Cardiac muscle cell (in vitro differentiated cells and primary cell): ENCODE results near the gene TMEM175. TPM values are rescaled to one million over a fixed set of nuclear protein-coding genes. Genes with fewer than 3 reads are reported as not detected.

Experiments
- DNase-seq, 2 donors: peaks; one replicate each; pipeline versions ENCODE4 v3.0.0 to v3.0.0-alpha.2; 2010 to 2017; ENCODE audit warnings: low read depth in 1 of 2, low spot score in 1 of 2
- H3K27ac ChIP-seq: fragments of 200-600 bp; sonication (generic); 2 replicates; pipeline ENCODE4 v1.5.1; 2016
- H3K27me3 ChIP-seq: fragments of 200-600 bp; sonication (generic); 2 replicates; pipeline ENCODE4 v1.6.0; 2016; ENCODE audit warnings: control low read depth
- H3K36me3 ChIP-seq: fragments of 200-600 bp; sonication (generic); 2 replicates; pipeline ENCODE4 v1.5.1; 2016; ENCODE audit warnings: control low read depth
- H3K4me1 ChIP-seq: fragments of 200-600 bp; sonication (generic); 2 replicates; pipeline ENCODE4 v1.8.1; 2017; ENCODE audit warnings: low read depth, mild to moderate bottlenecking, mixed run types
- H3K4me3 ChIP-seq: fragments of 200-600 bp; sonication (generic); 2 replicates; pipeline ENCODE4 v1.5.1; 2016; ENCODE audit warnings: mild to moderate bottlenecking
- H3K9me3 ChIP-seq: fragments of 200-600 bp; sonication (generic); 2 replicates; pipeline ENCODE4 v1.5.1; 2017; ENCODE audit warnings: low read depth, mild to moderate bottlenecking, control low read depth
- CTCF ChIP-seq: IDR thresholded peaks from 2 replicates; pipeline ENCODE4 v1.5.1; 2012; ENCODE audit warnings: low read depth, mild to moderate bottlenecking, low read length
- polyA plus RNA-seq: library from polyadenylated mRNA; unstranded; fragments of >200 nt; fragmentation: Nextera tagmentation; extraction: Ambion mirVana; gene quantifications from 2 replicates; pipeline ENCODE4 v1.2.1, GENCODE V29; 2016
- total RNA-seq: library from RNA; depleted of rRNA; stranded (reverse); fragments of >200 nt; gene quantifications from 2 replicates; pipeline ENCODE4 v1.2.3, GENCODE V29; 2016

The TMEM175 gene
- total and polyA plus RNA-seq, 2 experiments from 2014 or later: 31.6 to 35.1 TPM

DNA sequence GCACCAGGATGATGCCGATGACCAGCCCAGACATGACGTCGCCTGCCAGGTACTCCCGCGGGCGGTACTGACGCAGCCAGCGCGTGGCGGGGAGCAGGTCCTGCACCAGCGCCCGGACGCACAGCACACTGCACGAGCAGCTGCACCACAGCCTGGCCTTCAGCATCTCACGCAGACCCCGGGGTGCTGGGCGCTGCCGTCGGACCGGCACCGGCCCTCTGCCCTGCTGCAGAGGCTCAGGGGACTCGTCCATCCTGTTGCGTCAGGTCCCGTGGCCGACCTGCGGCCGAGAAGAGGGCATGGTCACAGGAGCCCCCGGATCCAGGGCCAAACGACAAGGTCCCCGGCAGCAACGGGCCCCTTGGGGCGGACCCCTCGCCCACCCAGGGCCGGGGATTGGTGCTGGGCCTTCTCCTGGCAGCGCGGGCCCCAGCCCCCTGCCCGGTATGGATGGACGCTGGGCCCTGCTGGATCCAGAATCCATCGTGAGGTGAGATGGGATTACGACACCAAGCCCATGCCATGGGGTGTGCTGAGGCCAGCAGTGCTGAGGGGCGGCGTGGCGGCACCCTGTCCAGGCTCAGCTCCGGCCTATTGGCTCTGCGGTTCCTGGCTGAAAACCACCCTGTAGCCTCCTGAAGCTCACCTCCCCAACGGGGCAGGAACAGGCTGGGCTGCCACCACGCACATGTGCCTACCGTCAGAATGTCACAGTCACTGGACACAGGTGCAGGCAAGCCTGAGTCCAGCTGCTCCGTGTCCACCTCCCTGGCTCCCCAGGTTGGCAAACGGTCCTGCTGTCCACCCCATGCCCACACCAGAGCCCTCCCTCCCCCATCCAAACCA is 59.4 kb downstream of the TMEM175 start:
- TF ChIP-seq CTCF: no peak
- no peaks in the 10 kb centered on the region for H3K36me3 ChIP-seq
- H3K27me3 ChIP-seq: peaks cover 16% of the 10 kb centered on the region
- H3K27ac ChIP-seq: no peak overlapping the region
- H3K9me3 ChIP-seq: no peaks in the 10 kb centered on the region
- H3K4me3 ChIP-seq: no peak overlapping the region
- no peak for DNase-seq
- H3K4me1 ChIP-seq: no peaks in the 10 kb centered on the region

DNA sequence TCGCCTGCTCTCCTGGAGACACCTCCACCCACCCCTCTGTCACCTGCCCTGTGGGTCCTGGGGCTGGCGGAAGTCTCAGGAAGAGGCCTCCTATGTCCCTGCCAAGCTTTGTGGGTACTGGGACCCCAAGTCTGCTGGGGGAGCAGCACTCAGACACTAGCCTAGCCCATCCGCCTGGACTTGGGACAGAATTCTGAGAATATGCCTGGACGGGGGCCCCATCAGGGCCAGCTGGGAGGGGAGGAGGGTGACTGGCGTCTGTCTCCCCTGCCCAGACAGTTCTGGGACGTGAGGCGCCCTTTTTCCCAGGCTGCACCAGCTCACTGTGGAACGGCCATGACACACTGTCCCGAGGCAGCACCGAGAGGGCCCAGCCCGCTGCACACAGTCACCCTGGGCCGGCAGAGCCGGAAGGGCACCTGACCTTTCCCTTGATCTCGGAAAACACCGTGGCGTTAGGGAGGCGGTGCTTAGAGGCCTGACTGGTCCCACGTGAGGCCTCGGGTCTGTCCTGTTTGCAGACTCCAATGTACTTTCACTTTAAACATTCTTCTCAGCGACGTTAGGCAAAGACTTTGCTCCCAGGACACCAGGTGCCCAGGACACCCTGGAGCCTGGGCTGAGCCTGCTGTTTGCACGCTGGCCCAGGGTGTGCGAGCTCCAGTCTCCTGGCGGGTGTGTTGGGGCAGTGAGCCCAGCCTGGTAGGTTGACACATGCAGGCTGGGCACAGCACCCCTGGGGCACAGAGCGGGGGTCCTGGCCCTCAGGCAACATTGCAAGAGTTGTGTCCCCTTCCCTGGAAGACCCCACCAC is 60.2 kb downstream of the TMEM175 start:
- Histone ChIP-seq H3K27ac (no peak overlapping the region), H3K9me3 (no peaks in the 10 kb centered on the region), H3K4me1 (no peaks in the 10 kb centered on the region), H3K36me3 (no peaks in the 10 kb centered on the region), H3K4me3 (no peak overlapping the region), H3K27me3 (peaks cover 24% of the 10 kb centered on the region)
- DNase-seq: no peak
- TF ChIP-seq CTCF: no peak

GRCh38 chr4:993111-994029 is 61.1 kb downstream of the TMEM175 start, which contains the start of gene SLC26A1:
TSS of gene SLC26A1 (minus strand) at chr4:993404. CDS start at chr4:991703, 1,701 bp downstream.
- Histone ChIP-seq H3K27ac (no peak within 1 kb of the TSS), H3K27me3 (peaks cover 33% of the 10 kb centered on the region), H3K4me1 (no peaks in the 10 kb centered on the region), H3K36me3 (no peaks in the 10 kb centered on the region), H3K9me3 (no peaks in the 10 kb centered on the region), H3K4me3 (no peak within 1 kb of the TSS)
- DNase-seq: no peak
- TF ChIP-seq CTCF: no peak

DNA sequence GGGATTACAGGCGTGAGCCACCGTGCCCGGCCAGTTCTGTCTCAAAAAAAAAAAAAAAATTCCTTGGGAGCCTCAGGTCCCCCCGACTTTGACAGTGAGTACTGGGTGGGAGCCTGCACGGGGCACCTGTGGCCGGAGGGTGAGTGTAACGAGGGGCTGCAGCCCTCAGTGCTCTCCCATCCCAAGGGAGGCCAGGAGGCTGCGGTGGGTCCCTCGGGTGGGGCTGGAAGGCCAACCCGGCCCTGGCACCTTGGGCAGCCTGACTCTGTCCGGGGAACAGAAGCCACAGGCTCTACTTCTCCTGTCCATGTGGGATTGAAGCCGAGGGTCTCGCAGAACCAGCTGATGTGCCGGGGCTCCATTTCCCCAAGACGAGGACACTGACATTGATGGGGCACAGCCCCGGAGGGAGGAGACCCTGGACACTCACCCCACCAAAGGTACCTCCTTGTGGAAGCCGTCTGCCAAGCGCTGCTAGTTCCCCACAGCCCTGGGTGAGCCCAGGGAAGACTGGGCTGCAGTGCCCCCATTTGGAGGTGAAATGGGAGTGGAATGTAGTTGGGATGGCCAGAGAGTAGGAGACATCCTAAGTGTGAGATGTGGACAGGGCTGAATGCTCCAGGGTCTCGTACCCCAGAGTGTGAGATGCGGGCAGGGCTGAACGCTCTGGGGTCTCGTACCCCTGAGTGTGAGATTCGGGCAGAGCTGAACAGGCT is 63.2 kb downstream of the TMEM175 start:
- Histone ChIP-seq H3K27ac (no peak overlapping the region), H3K9me3 (no peaks in the 10 kb centered on the region), H3K36me3 (no peaks in the 10 kb centered on the region), H3K4me1 (no peaks in the 10 kb centered on the region), H3K27me3 (peaks cover 52% of the 10 kb centered on the region), H3K4me3 (no peak overlapping the region)
- DNase-seq: no peak
- peak; percentile 4 for TF ChIP-seq CTCF
